SK-N-SH (cell line): ENCODE measurements around the gene SUV39H2. TPM values are rescaled to one million over a fixed set of nuclear protein-coding genes. Genes with fewer than 3 reads are reported as not detected.

Source experiments
- CTCF ChIA-PET: fragments of 300-600, 350-600 bp; formaldehyde crosslinking; extraction: SDS; loops from one replicate; lab custom pipeline; 2021; lab: Yijun Ruan, JAX
- POLR2A ChIA-PET: fragments of 350-600 bp; sonication (Branson Sonifier 250); formaldehyde crosslinking; extraction: SDS; loops from one replicate; lab custom pipeline; 2020; ENCODE audit warnings: antibody characterized with exemption, inconsistent platforms; lab: Yijun Ruan, JAX
- DNase-seq: peaks from one replicate; pipeline ENCODE4 v3.0.0; 2012
- H2AFZ ChIP-seq: fragments of 200-600 bp; sonication (generic); 2 replicates; pipeline ENCODE4 v1.8.1; 2016; ENCODE audit warnings: antibody characterized with exemption, mild to moderate bottlenecking, low read depth
- H3F3A ChIP-seq: fragments of 200-600 bp; sonication (generic); replicated peaks from 2 replicates; pipeline ENCODE3; 2016; ENCODE audit warnings: antibody characterized with exemption, mild to moderate bottlenecking; ENCODE audit not compliant: insufficient read depth
- H3K27ac ChIP-seq, 2 experiments: fragments of 200-500 bp in 1 of 2; fragments of 200-600 bp in 1 of 2; sonication (Bioruptor generic) in 1 of 2; sonication (generic), shearing (Covaris generic) in 1 of 2; 2 replicates each; pipeline versions ENCODE4 v1.5.1 to v1.6.1; 2014 to 2016; ENCODE audit warnings: low read depth in 2 of 2, inconsistent platforms in 1 of 2, low read length in 1 of 2, mild to moderate bottlenecking in 1 of 2, mixed read lengths in 1 of 2
- H3K27me3 ChIP-seq: fragments of 200-600 bp; sonication (generic), shearing (Covaris generic); 2 replicates; pipeline ENCODE4 v1.6.1; 2016; ENCODE audit warnings: mixed run types; ENCODE audit not compliant: insufficient read depth
- H3K36me3 ChIP-seq, 2 experiments: fragments of 200-500 bp in 1 of 2; fragments of 200-600 bp in 1 of 2; sonication (Bioruptor generic) in 1 of 2; sonication (generic) in 1 of 2; replicated peaks in 1 of 2; 2 replicates each; pipeline versions ENCODE3 to v1.5.1; 2014 to 2016; ENCODE audit warnings: low read length in 1 of 2, mild to moderate bottlenecking in 1 of 2; ENCODE audit not compliant: insufficient read depth in 2 of 2, control insufficient read depth in 1 of 2
- H3K4me1 ChIP-seq, 2 experiments: fragments of 200-500 bp in 1 of 2; fragments of 200-600 bp in 1 of 2; sonication (Bioruptor generic) in 1 of 2; sonication (generic), shearing (Covaris generic) in 1 of 2; 2 replicates each; pipeline versions ENCODE4 v1.5.1 to v1.6.1; 2014 to 2016; ENCODE audit warnings: low read depth in 1 of 2, low read length in 1 of 2, mixed run types in 1 of 2; ENCODE audit not compliant: insufficient read depth in 2 of 2, control insufficient read depth in 1 of 2
- H3K4me2 ChIP-seq: fragments of 200-600 bp; sonication (generic), shearing (Covaris generic); 2 replicates; pipeline ENCODE4 v1.6.1; 2017; ENCODE audit warnings: mixed run types
- H3K4me3 ChIP-seq, 2 experiments: fragments of 200-500 bp in 1 of 2; fragments of 200-600 bp in 1 of 2; sonication (Bioruptor generic) in 1 of 2; sonication (generic), shearing (Covaris generic) in 1 of 2; 2 replicates each; pipeline versions ENCODE4 v1.5.1 to v1.8.1; 2014 to 2016; ENCODE audit warnings: low read depth in 2 of 2, inconsistent platforms in 1 of 2, low read length in 1 of 2, mild to moderate bottlenecking in 1 of 2, mixed read lengths in 1 of 2, moderate library complexity in 1 of 2
- H3K79me2 ChIP-seq: fragments of 200-600 bp; sonication (generic); 2 replicates; pipeline ENCODE4 v1.8.1; 2017; ENCODE audit warnings: mild to moderate bottlenecking; ENCODE audit not compliant: insufficient read depth
- H3K9ac ChIP-seq: fragments of 200-600 bp; sonication (generic); 2 replicates; pipeline ENCODE4 v1.6.1; 2017; ENCODE audit warnings: mixed run types
- H3K9me2 ChIP-seq: fragments of 200-600 bp; sonication (generic); 2 replicates; pipeline ENCODE4 v1.6.1; 2017; ENCODE audit warnings: mixed run types
- H3K9me3 ChIP-seq: fragments of 200-600 bp; sonication (generic); 2 replicates; pipeline ENCODE4 v1.6.1; 2017; ENCODE audit warnings: mixed run types, mild to moderate bottlenecking, moderate library complexity
- H4K20me1 ChIP-seq: fragments of 200-600 bp; sonication (generic); 2 replicates; pipeline ENCODE4 v1.6.1; 2017; ENCODE audit warnings: mild to moderate bottlenecking, mixed run types; ENCODE audit not compliant: insufficient read depth
- CHD2 ChIP-seq: fragments of 150-350 bp; IDR thresholded peaks from 2 replicates; pipeline ENCODE4 v1.6.1; 2018; ENCODE audit warnings: low read length; ENCODE audit not compliant: partially characterized antibody
- ELF1 ChIP-seq: IDR thresholded peaks from 2 replicates; pipeline ENCODE4 v1.4.0; 2012
- EP300 ChIP-seq, 2 experiments: IDR thresholded peaks; 2 replicates each; pipeline versions ENCODE4 v1.4.0 to v1.6.1; 2012; ENCODE audit warnings: borderline replicate concordance in 1 of 2, low read depth in 1 of 2, low read length in 1 of 2
- FOXM1 ChIP-seq: IDR thresholded peaks from 2 replicates; pipeline ENCODE4 v1.4.0; 2012; ENCODE audit warnings: low read depth, mild to moderate bottlenecking
- GABPA ChIP-seq: IDR thresholded peaks from 2 replicates; pipeline ENCODE4 v1.4.0; 2012; ENCODE audit warnings: low read depth, mild to moderate bottlenecking
- GATA2 ChIP-seq: sonication (generic); formaldehyde crosslinking; IDR thresholded peaks from 2 replicates; pipeline ENCODE4 v1.5.0; 2020; ENCODE audit warnings: mild to moderate bottlenecking, missing genetic modification reagents
- IRF3 ChIP-seq: fragments of 150-350 bp; IDR thresholded peaks from 2 replicates; pipeline ENCODE4 v1.6.1; 2016; ENCODE audit warnings: mild to moderate bottlenecking, low read depth, low read length
- MEF2A ChIP-seq: IDR thresholded peaks from 2 replicates; pipeline ENCODE4 v1.4.0; 2012; ENCODE audit warnings: low read depth, borderline replicate concordance
- NRF1 ChIP-seq: IDR thresholded peaks from 2 replicates; pipeline ENCODE4 v1.6.1; 2012; ENCODE audit warnings: low read depth, mild to moderate bottlenecking, low read length
- PBX3 ChIP-seq: IDR thresholded peaks from 2 replicates; pipeline ENCODE4; 2012
- POLR2AphosphoS5 ChIP-seq: IDR thresholded peaks from 2 replicates; pipeline ENCODE4 v1.6.1; 2012; ENCODE audit warnings: low read depth, low read length
- RAD21 ChIP-seq: IDR thresholded peaks from 2 replicates; pipeline ENCODE4 v1.6.1; 2012; ENCODE audit warnings: mild to moderate bottlenecking, low read length
- RCOR1 ChIP-seq: fragments of 150-350 bp; IDR thresholded peaks from 2 replicates; pipeline ENCODE4 v1.6.1; 2017; ENCODE audit warnings: antibody characterized with exemption, low read length
- RFX5 ChIP-seq: IDR thresholded peaks from 2 replicates; pipeline ENCODE4 v1.6.1; 2012; ENCODE audit warnings: mild to moderate bottlenecking, improper control_type of control experiment, low read length
- RXRA ChIP-seq: IDR thresholded peaks from 2 replicates; pipeline ENCODE4 v1.4.0; 2012; ENCODE audit warnings: low read depth, mild to moderate bottlenecking, borderline replicate concordance
- SIN3A ChIP-seq: IDR thresholded peaks from 2 replicates; pipeline ENCODE4 v1.6.1; 2012; ENCODE audit warnings: low read depth, mild to moderate bottlenecking, low read length, moderate library complexity, borderline replicate concordance
- SMC3 ChIP-seq: IDR thresholded peaks from 2 replicates; pipeline ENCODE4 v1.6.1; 2012; ENCODE audit warnings: low read depth, low read length, improper control_type of control experiment
- TAF1 ChIP-seq: IDR thresholded peaks from 2 replicates; pipeline ENCODE4 v1.6.1; 2012; ENCODE audit warnings: low read depth, mild to moderate bottlenecking, low read length, moderate library complexity, borderline replicate concordance
- TCF12 ChIP-seq: IDR thresholded peaks from 2 replicates; pipeline ENCODE4 v1.4.0; 2012
- YY1 ChIP-seq: IDR thresholded peaks from 2 replicates; pipeline ENCODE4 v1.4.0; 2012; ENCODE audit warnings: low read depth, mild to moderate bottlenecking
- WGBS: methylation state at CpG from one replicate; pipeline ENCODE4 v1.1.6; 2017; ENCODE audit warnings: low lambda C conversion rate; 5-methylcytosine and 5-hydroxymethylcytosine counted together
- polyA plus RNA-seq, 3 experiments: library from polyadenylated mRNA; depleted of rRNA; stranded (reverse); fragments of >200 nt; gene quantifications; 2 replicates each; pipeline ENCODE4 v1.2.3, GENCODE V29; 2012
- TF ChIP-seq, protein P1 (sequence below): fragments of 200-600 bp; sonication (generic); IDR thresholded peaks from 2 replicates; pipeline ENCODE4 v1.6.1; 2017; ENCODE audit warnings: antibody characterized with exemption, mild to moderate bottlenecking, moderate library complexity
- TF ChIP-seq, protein P2 (sequence below): IDR thresholded peaks from 2 replicates; pipeline ENCODE4 v1.4.0; 2012; ENCODE audit warnings: low read depth
- TF ChIP-seq, protein P3 (sequence below): IDR thresholded peaks from 2 replicates; pipeline ENCODE4 v1.4.0; 2012; ENCODE audit warnings: low read depth, borderline replicate concordance

SUV39H2 gene
- polyA plus RNA-seq, 1 of the 3 experiments (the other 2 are of a cell fraction), result 4.6 TPM

GRCh38 chr10:14918964-14919363 lies 40.3 kb downstream of the SUV39H2 start:
- Histone ChIP-seq H4K20me1 (no peaks in the 10 kb centered on the region), H3K79me2 (peaks cover 10% of the 10 kb centered on the region; the same call in 1 of the 2 replicates), H3K9me3 (peaks cover 17% of the 10 kb centered on the region), H3K9ac (no peak overlapping the region), H3K9me2 (no peaks in the 10 kb centered on the region; the same call in 1 of the 2 replicates), H3K27me3 (no peaks in the 10 kb centered on the region)
- no peak for DNase-seq
- WGBS, result 95% methylated on average over 3 of the region's 3 CpGs
- CTCF ChIA-PET, result interaction anchor here (1.0 kb wide), 1 partner anchor 16 kb away, joined by 4 read pairs; no protein-coding TSS in a partner anchor
- no peak for TF ChIP-seq MEF2A
- no peak for TF ChIP-seq NRF1
- TF ChIP-seq TCF12, result no peak
- no peak for TF ChIP-seq GATA2 (CRISPR knock-in tag)
- TF ChIP-seq, protein P1, sequence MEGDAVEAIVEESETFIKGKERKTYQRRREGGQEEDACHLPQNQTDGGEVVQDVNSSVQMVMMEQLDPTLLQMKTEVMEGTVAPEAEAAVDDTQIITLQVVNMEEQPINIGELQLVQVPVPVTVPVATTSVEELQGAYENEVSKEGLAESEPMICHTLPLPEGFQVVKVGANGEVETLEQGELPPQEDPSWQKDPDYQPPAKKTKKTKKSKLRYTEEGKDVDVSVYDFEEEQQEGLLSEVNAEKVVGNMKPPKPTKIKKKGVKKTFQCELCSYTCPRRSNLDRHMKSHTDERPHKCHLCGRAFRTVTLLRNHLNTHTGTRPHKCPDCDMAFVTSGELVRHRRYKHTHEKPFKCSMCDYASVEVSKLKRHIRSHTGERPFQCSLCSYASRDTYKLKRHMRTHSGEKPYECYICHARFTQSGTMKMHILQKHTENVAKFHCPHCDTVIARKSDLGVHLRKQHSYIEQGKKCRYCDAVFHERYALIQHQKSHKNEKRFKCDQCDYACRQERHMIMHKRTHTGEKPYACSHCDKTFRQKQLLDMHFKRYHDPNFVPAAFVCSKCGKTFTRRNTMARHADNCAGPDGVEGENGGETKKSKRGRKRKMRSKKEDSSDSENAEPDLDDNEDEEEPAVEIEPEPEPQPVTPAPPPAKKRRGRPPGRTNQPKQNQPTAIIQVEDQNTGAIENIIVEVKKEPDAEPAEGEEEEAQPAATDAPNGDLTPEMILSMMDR, result no peak
- TF ChIP-seq CHD2, result no peak
- TF ChIP-seq, protein P2, sequence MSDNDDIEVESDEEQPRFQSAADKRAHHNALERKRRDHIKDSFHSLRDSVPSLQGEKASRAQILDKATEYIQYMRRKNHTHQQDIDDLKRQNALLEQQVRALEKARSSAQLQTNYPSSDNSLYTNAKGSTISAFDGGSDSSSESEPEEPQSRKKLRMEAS, result no peak
- TF ChIP-seq FOXM1, result no peak
- TF ChIP-seq SIN3A, result no peak
- TF ChIP-seq RXRA, result no peak
- no peak for TF ChIP-seq RFX5
- TF ChIP-seq PBX3, result no peak
- no peak for TF ChIP-seq IRF3
- no peak for TF ChIP-seq TAF1
- TF ChIP-seq, all 33 proteins: peak for 0
- Histone ChIP-seq H3K36me3 (peaks cover 69 to 72% of the 10 kb centered on the region in 2 experiments), H3K4me3 (no peak overlapping the region), H2AFZ (no peak overlapping the region), H3K27ac (no peak overlapping the region), H3K4me2 (no peak overlapping the region), H3F3A (peaks cover 8% of the 10 kb centered on the region), H3K4me1 (no peaks in the 10 kb centered on the region)
- POLR2A ChIA-PET, result no interaction called here

GRCh38 chr10:14924013-14924412 lies 45.3 kb downstream of the SUV39H2 start:
- no peaks in the 10 kb centered on the region for H3K9me3 ChIP-seq
- TF ChIP-seq, protein P3, sequence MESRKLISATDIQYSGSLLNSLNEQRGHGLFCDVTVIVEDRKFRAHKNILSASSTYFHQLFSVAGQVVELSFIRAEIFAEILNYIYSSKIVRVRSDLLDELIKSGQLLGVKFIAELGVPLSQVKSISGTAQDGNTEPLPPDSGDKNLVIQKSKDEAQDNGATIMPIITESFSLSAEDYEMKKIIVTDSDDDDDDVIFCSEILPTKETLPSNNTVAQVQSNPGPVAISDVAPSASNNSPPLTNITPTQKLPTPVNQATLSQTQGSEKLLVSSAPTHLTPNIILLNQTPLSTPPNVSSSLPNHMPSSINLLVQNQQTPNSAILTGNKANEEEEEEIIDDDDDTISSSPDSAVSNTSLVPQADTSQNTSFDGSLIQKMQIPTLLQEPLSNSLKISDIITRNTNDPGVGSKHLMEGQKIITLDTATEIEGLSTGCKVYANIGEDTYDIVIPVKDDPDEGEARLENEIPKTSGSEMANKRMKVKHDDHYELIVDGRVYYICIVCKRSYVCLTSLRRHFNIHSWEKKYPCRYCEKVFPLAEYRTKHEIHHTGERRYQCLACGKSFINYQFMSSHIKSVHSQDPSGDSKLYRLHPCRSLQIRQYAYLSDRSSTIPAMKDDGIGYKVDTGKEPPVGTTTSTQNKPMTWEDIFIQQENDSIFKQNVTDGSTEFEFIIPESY, result no peak
- TF ChIP-seq ELF1 (no peak), CHD2 (no peak), POLR2AphosphoS5 (no peak), RCOR1 (no peak), RXRA (no peak), GABPA (no peak), NRF1 (no peak), EP300 (IDR thresholded peaks at IDR 0.05; ENCODE audit: borderline replicate concordance in 1 of 2, low read depth in 1 of 2, low read length in 1 of 2) (no peak), YY1 (no peak), RAD21 (no peak), TAF1 (no peak), SMC3 (no peak)

More at GRCh38 chr10:14924013-14924412, 45.3 kb downstream of the SUV39H2 start:
- Histone ChIP-seq H3F3A (no peaks in the 10 kb centered on the region), H3K4me1 (no peaks in the 10 kb centered on the region), H3K36me3 (peaks cover 57 to 61% of the 10 kb centered on the region in 2 experiments), H3K27me3 (no peaks in the 10 kb centered on the region), H3K4me2 (no peak overlapping the region), H3K79me2 (no peaks in the 10 kb centered on the region), H2AFZ (no peak overlapping the region), H3K27ac (no peak overlapping the region), H3K9me2 (no peaks in the 10 kb centered on the region), H3K4me3 (no peak overlapping the region), H4K20me1 (no peaks in the 10 kb centered on the region), H3K9ac (no peak overlapping the region)
- CTCF ChIA-PET, result interaction anchor here (1.3 kb wide), 1 partner anchor 19 kb away, joined by 4 read pairs; no protein-coding TSS in a partner anchor
- WGBS, result 94% methylated on average over 7 of the region's 7 CpGs
- DNase-seq, result no peak
- POLR2A ChIA-PET, result no interaction called here
